Measurements from ENCODE around the gene PHGDH.

GRCh38 chr1:119743308-119743707 is 31.6 kb downstream of the PHGDH start:
- no peak for TF ChIP-seq GATA2 (IDR thresholded peaks at IDR 0.05; ENCODE audit: low read depth, low read length)
- no peak for TF ChIP-seq GATA3 (IDR thresholded peaks at IDR 0.05; ENCODE audit: low read depth, low read length)

All from SH-SY5Y (cell line).